Measurements from ENCODE around the gene SSBP4. TPM values are rescaled to one million over a fixed set of nuclear protein-coding genes. Genes with fewer than 3 reads are reported as not detected.
A peak's percentile ranks its signal among the peaks of the same experiment; 100 is the strongest.

SSBP4 gene
- total and polyA plus RNA-seq, 2 donors (not counting 1 experiment from before 2014, with no cell fraction given), result 37.0 to 64.2 TPM

DNA sequence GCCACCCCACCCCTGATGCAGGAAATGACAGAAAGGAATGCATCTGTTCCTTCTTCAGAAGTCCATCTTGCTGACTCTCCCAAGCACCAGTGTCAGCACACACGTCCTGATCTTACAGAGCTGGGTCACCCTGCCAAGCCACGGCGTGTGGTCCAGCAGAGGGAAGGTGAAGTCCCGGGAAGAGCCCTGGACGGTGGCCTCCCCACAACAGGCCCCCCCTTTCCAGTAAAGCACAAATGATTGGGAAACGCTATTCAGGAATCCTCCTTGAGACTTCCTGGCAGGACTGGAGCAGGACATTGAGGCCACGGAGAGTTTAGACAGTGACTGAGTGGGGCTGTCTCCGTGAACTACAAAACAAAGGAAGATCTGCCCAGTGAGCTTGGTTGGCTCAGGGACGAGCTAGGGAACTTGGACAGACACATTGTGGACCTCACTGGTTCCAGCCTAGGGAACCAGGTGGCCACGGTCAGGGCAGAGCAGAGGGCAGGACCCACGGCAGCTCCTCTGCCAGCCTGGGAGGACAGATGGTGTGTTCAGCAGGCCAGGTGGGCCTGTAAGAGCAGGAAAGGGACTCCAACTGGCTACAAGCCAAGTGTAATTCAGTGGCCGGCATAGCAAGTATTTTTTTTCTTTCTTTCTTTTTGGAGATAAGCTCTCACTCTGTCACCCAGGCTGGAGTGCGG is 61.0 kb downstream of the SSBP4 start:
- Histone ChIP-seq H3K27ac (ENCODE audit: low read length in 2 of 2) (no peak overlapping the region), H3K27me3 (replicated peaks in 1 of 4; ENCODE audit: control extremely low read depth in 1 of 4, control insufficient read depth in 3 of 4, insufficient read depth in 4 of 4, low read length in 3 of 4) (no peaks in the 10 kb centered on the region), H3K4me3 (ENCODE audit: control extremely low read depth in 1 of 5, extremely low read depth in 1 of 5, insufficient read depth in 1 of 5, low read depth in 2 of 5, low read length in 4 of 5) (no peak overlapping the region), H3K9me3 (ENCODE audit: control extremely low read depth in 1 of 3, control insufficient read depth in 2 of 3, insufficient read depth in 1 of 3, low read length in 2 of 3) (no peaks in the 10 kb centered on the region), H3K79me2 (ENCODE audit: control insufficient read depth, insufficient read depth, low read length) (peaks cover 97% of the 10 kb centered on the region), H2AFZ (ENCODE audit: insufficient read depth, low read depth, low read length, poor library complexity, severe bottlenecking) (no peak overlapping the region), H3K9ac (ENCODE audit: low read length) (no peak overlapping the region), H4K20me1 (ENCODE audit: control insufficient read depth, insufficient read depth, low read length, poor library complexity, severe bottlenecking) (peaks cover 97% of the 10 kb centered on the region), H3K4me2 (replicated peaks; ENCODE audit: low read depth, low read length, poor library complexity, severe bottlenecking) (no peak overlapping the region), H3K36me3 (replicated peaks in 1 of 2; ENCODE audit: control extremely low read depth in 1 of 2, control insufficient read depth in 1 of 2, extremely low read depth in 1 of 2, insufficient read depth in 2 of 2, low read length in 1 of 2) (peaks cover 0 to 2% of the 10 kb centered on the region in 2 experiments), H3K4me1 (ENCODE audit: control insufficient read depth in 2 of 2, insufficient read depth in 2 of 2, low read length in 2 of 2) (peaks cover 18 to 24% of the 10 kb centered on the region in 2 donors)
- ATAC-seq (ENCODE audit: low read depth), result no peak
- intact Hi-C loops (cut with micrococcal nuclease), result no loop called here
- peak overlapping the region; percentile 15 for H3K27ac Mint-ChIP-seq
- 81% methylated on average over 11 of the region's 13 CpGs for WGBS (ENCODE audit: insufficient coverage)
- H3K4me3 Mint-ChIP-seq, result peak overlapping the region; percentile 19
- TF ChIP-seq CTCF (IDR thresholded peaks at IDR 0.05), result no peak
- no peak for TF ChIP-seq EZH2 (IDR thresholded peaks at IDR 0.05; ENCODE audit: borderline replicate concordance, insufficient read depth, low read depth, low read length, poor library complexity, severe bottlenecking)
- H3K27me3 Mint-ChIP-seq, result no peaks in the 10 kb centered on the region
- peaks cover 64% of the 10 kb centered on the region for H3K4me1 Mint-ChIP-seq
- POLR2A ChIA-PET, result no interaction called here
- CTCF ChIA-PET, result interaction anchor here (1.2 to 1.3 kb wide), 2 partner anchors 11 to 40 kb away, joined by 4 to 5 read pairs; no protein-coding TSS in a partner anchor
- H3K9me3 Mint-ChIP-seq (ENCODE audit: insufficient read depth), result no peaks in the 10 kb centered on the region
- DNase-seq, result no peak

DNA sequence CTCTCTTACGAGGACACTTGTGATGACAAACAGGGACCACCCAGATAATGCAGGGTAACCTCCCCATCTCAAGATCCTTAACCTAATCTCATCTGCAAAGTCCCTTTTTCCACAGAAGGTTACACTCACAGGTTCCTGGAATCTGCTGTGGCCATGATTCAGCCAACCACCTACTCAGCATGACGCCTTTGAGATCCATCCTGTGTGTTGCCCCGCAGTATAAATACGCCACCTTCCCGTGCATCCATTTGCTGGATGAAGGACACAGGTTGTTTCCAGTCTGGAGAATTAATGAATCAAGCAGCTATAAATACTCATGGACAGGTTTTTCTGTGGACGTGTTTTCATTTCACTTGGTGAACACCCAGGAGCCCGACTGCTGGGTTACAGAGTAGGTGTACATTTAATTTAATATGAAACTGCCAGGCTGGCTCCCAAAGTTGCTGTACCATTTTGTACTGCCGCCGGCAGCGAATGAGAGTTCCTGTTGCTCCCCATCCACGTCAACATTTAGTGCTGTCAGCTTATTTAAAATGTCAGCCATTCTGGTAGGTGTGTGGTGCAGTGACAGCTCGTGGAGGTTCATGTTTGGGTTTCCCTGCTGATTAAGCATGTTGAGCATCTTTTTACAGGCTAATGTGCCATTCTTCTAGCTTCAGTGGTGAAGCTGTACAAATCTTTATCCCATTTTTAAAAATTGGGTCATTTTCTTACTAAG is 62.5 kb downstream of the SSBP4 start:
- DNase-seq, result no peak
- H3K27ac ChIP-seq (ENCODE audit: low read length in 2 of 2), result no peak overlapping the region
- no peaks in the 10 kb centered on the region for H3K9me3 ChIP-seq (ENCODE audit: control extremely low read depth in 1 of 3, control insufficient read depth in 2 of 3, insufficient read depth in 1 of 3, low read length in 2 of 3)
- ChIA-PET CTCF (interaction anchor here (1.4 to 2.4 kb wide), 3 partner anchors 11 to 20 kb away, joined by 4 to 8 read pairs (median 5); no protein-coding TSS in a partner anchor), POLR2A (interaction anchor here (0.6 kb wide), 1 partner anchor 76 kb away, joined by 3 read pairs; the partner anchor contains the start of gene KXD1)
- H3K27me3 ChIP-seq (replicated peaks in 1 of 4; ENCODE audit: control extremely low read depth in 1 of 4, control insufficient read depth in 3 of 4, insufficient read depth in 4 of 4, low read length in 3 of 4), result no peaks in the 10 kb centered on the region
- intact Hi-C loops (cut with micrococcal nuclease), result no loop called here
- peaks cover 0 to 2% of the 10 kb centered on the region in 2 experiments for H3K36me3 ChIP-seq (replicated peaks in 1 of 2; ENCODE audit: control extremely low read depth in 1 of 2, control insufficient read depth in 1 of 2, extremely low read depth in 1 of 2, insufficient read depth in 2 of 2, low read length in 1 of 2)
- no peak for TF ChIP-seq EZH2 (IDR thresholded peaks at IDR 0.05; ENCODE audit: borderline replicate concordance, insufficient read depth, low read depth, low read length, poor library complexity, severe bottlenecking)
- TF ChIP-seq CTCF (IDR thresholded peaks at IDR 0.05), result no peak
- WGBS (ENCODE audit: insufficient coverage), result 97% methylated on average over 11 of the region's 12 CpGs
- H3K9ac ChIP-seq (ENCODE audit: low read length), result no peak overlapping the region
- H3K79me2 ChIP-seq (ENCODE audit: control insufficient read depth, insufficient read depth, low read length), result peaks cover 98% of the 10 kb centered on the region
- peaks cover 18 to 28% of the 10 kb centered on the region in 2 donors for H3K4me1 ChIP-seq (ENCODE audit: control insufficient read depth in 2 of 2, insufficient read depth in 2 of 2, low read length in 2 of 2)
- ATAC-seq (ENCODE audit: low read depth), result no peak
- Mint-ChIP-seq H3K27me3 (no peaks in the 10 kb centered on the region), H3K9me3 (ENCODE audit: insufficient read depth) (no peaks in the 10 kb centered on the region), H3K4me1 (peaks cover 65% of the 10 kb centered on the region), H3K27ac (peak overlapping the region; percentile 32), H3K4me3 (no peak overlapping the region)
- H4K20me1 ChIP-seq (ENCODE audit: control insufficient read depth, insufficient read depth, low read length, poor library complexity, severe bottlenecking), result peaks cover 99% of the 10 kb centered on the region
- no peak overlapping the region for H2AFZ ChIP-seq (ENCODE audit: insufficient read depth, low read depth, low read length, poor library complexity, severe bottlenecking)
- no peak overlapping the region for H3K4me2 ChIP-seq (replicated peaks; ENCODE audit: low read depth, low read length, poor library complexity, severe bottlenecking)
- H3K4me3 ChIP-seq (ENCODE audit: control extremely low read depth in 1 of 5, extremely low read depth in 1 of 5, insufficient read depth in 1 of 5, low read depth in 2 of 5, low read length in 4 of 5), result no peak overlapping the region
